Endothelial cell (in vitro differentiated cells): ENCODE data around the gene MED15. TPM values are rescaled to one million over a fixed set of nuclear protein-coding genes. Genes with fewer than 3 reads are reported as not detected.
"Not testable (repeated sequence)": the region's sequence is repeated elsewhere in the genome, so short reads cannot be mapped to it uniquely, and the experiment has no call there.

ENCODE experiments used
- DNase-seq: peaks from one replicate; pipeline ENCODE4 v3.0.0; 2021; ENCODE audit warnings: low spot score
- H3K27ac Mint-ChIP-seq: one replicate; pipeline ENCODE4 v1.8.0; 2021; ENCODE audit warnings: mixed read lengths, inconsistent platforms; ENCODE audit not compliant: unreplicated experiment
- H3K27me3 Mint-ChIP-seq: one replicate; pipeline ENCODE4 v1.8.0; 2021; ENCODE audit warnings: mild to moderate bottlenecking, moderate library complexity, mixed read lengths, inconsistent platforms; ENCODE audit not compliant: unreplicated experiment
- H3K36me3 Mint-ChIP-seq: one replicate; pipeline ENCODE4 v1.8.0; 2021; ENCODE audit warnings: mild to moderate bottlenecking, low read depth, mixed read lengths, inconsistent platforms; ENCODE audit not compliant: unreplicated experiment
- H3K4me1 Mint-ChIP-seq: one replicate; pipeline ENCODE4 v1.8.0; 2021; ENCODE audit warnings: mild to moderate bottlenecking, mixed read lengths, inconsistent platforms; ENCODE audit not compliant: unreplicated experiment
- H3K4me3 Mint-ChIP-seq: one replicate; pipeline ENCODE4 v1.8.0; 2021; ENCODE audit warnings: mild to moderate bottlenecking, mixed read lengths, inconsistent platforms; ENCODE audit not compliant: unreplicated experiment
- H3K9me3 Mint-ChIP-seq: one replicate; pipeline ENCODE4 v1.8.0; 2021; ENCODE audit warnings: mixed read lengths, inconsistent platforms; ENCODE audit not compliant: unreplicated experiment
- CTCF ChIP-seq: fragments of 200-600 bp; sonication (generic); IDR thresholded peaks from one replicate; pipeline ENCODE4 v1.5.0; 2021; ENCODE audit warnings: antibody characterized with exemption; ENCODE audit not compliant: unreplicated experiment
- total RNA-seq: library from RNA; stranded (reverse); fragmentation: NEBNext Ultra II Directional; extraction: Animal tissue kit (Norgen Biotek cat#: 25700); gene quantifications from one replicate; pipeline ENCODE4 v1.2.1, GENCODE V29; 2021; ENCODE audit not compliant: unreplicated experiment

The MED15 gene
- total RNA-seq, 1 donor from 2014 or later: 165 TPM

- no peak for TF ChIP-seq CTCF
- peaks cover 19% of the 10 kb centered on the region for H3K36me3 Mint-ChIP-seq
- no peak for DNase-seq
- peaks cover 3% of the 10 kb centered on the region for H3K27me3 Mint-ChIP-seq
- H3K4me3 Mint-ChIP-seq: no peak overlapping the region
- H3K4me1 Mint-ChIP-seq: peaks cover 23% of the 10 kb centered on the region
- H3K27ac Mint-ChIP-seq: no peak overlapping the region
- H3K9me3 Mint-ChIP-seq: no peaks in the 10 kb centered on the region
These were observed 40.6 kb upstream of the MED15 start for GRCh38 chr22:20466659-20467379.

GRCh38 chr22:20469110-20469868, 38.1 kb upstream of the MED15 start:
- Mint-ChIP-seq H3K4me1 (peaks cover 6% of the 10 kb centered on the region), H3K36me3 (peaks cover 13% of the 10 kb centered on the region), H3K27ac (no peak overlapping the region), H3K4me3 (peak overlapping the region; percentile 5), H3K27me3 (peaks cover 1% of the 10 kb centered on the region), H3K9me3 (no peaks in the 10 kb centered on the region)
- no peak for TF ChIP-seq CTCF
- no peak for DNase-seq

- H3K9me3 Mint-ChIP-seq, H3K27ac Mint-ChIP-seq, DNase-seq, H3K27me3 Mint-ChIP-seq, H3K4me3 Mint-ChIP-seq, H3K36me3 Mint-ChIP-seq, H3K4me1 Mint-ChIP-seq: not testable (repeated sequence)
These were observed 36.9 kb upstream of the MED15 start for GRCh38 chr22:20470525-20470924.

GRCh38 chr22:20471126-20471833, 36.1 kb upstream of the MED15 start:
- TF ChIP-seq CTCF: no peak
- Mint-ChIP-seq H3K27me3 (peaks cover 1% of the 10 kb centered on the region), H3K9me3 (no peaks in the 10 kb centered on the region), H3K4me3 (no peak overlapping the region), H3K27ac (no peak overlapping the region), H3K4me1 (no peaks in the 10 kb centered on the region), H3K36me3 (peaks cover 4% of the 10 kb centered on the region)
- no peak for DNase-seq

- no peak overlapping the region for H3K4me3 Mint-ChIP-seq
These were observed 34.6 kb upstream of the MED15 start for GRCh38 chr22:20472629-20473442.

More at GRCh38 chr22:20472629-20473442, 34.6 kb upstream of the MED15 start:
- Mint-ChIP-seq H3K27me3 (peaks cover 3% of the 10 kb centered on the region), H3K4me1 (no peaks in the 10 kb centered on the region), H3K9me3 (no peaks in the 10 kb centered on the region), H3K36me3 (peaks cover 4% of the 10 kb centered on the region), H3K27ac (no peak overlapping the region)
- DNase-seq: no peak
- TF ChIP-seq CTCF: no peak
